Keratinocyte (primary cell): ENCODE measurements around the gene RHOF. TPM values are rescaled to one million over a fixed set of nuclear protein-coding genes. Genes with fewer than 3 reads are reported as not detected.

Experiments
- DNase-seq: peaks from one replicate; pipeline ENCODE4 v3.0.0-alpha.2; 2011; ENCODE audit warnings: low read depth, missing footprints, low spot score
- FAIRE-seq: peaks from 2 replicates; lab custom pipeline; 2011; peaks lifted over from hg19 to GRCh38; lab: Jason Lieb, UNC
- H2AFZ ChIP-seq: 2 replicates; pipeline ENCODE4 v1.6.0; 2012; ENCODE audit warnings: low read length, control low read depth, inconsistent platforms; ENCODE audit not compliant: control insufficient read depth
- H3K27ac ChIP-seq: 2 replicates; pipeline ENCODE4 v1.5.1; 2011; ENCODE audit warnings: low read length; ENCODE audit not compliant: control insufficient read depth, insufficient read depth
- H3K27me3 ChIP-seq: 3 replicates; pipeline ENCODE4 v1.6.0; 2011; ENCODE audit warnings: low read length; ENCODE audit not compliant: control insufficient read depth, insufficient read depth; ENCODE audit errors: extremely low read depth
- H3K36me3 ChIP-seq, 2 experiments: 2 replicates in 1 of 2; 3 replicates in 1 of 2; pipeline ENCODE4 v1.5.1; 2011; ENCODE audit warnings: low read length in 2 of 2, mild to moderate bottlenecking in 1 of 2; ENCODE audit not compliant: control insufficient read depth in 2 of 2, insufficient read depth in 2 of 2; ENCODE audit errors: extremely low read depth in 1 of 2
- H3K4me1 ChIP-seq: 3 replicates; pipeline ENCODE4 v1.5.1; 2011; ENCODE audit warnings: low read length; ENCODE audit not compliant: control insufficient read depth, insufficient read depth; ENCODE audit errors: extremely low read depth
- H3K4me2 ChIP-seq: 3 replicates; pipeline ENCODE4 v1.6.0; 2011; ENCODE audit warnings: low read depth, low read length; ENCODE audit not compliant: control insufficient read depth, insufficient read depth; ENCODE audit errors: extremely low read depth
- H3K4me3 ChIP-seq, 3 experiments: fragments of 200-600 bp in 1 of 3; sonication (generic) in 1 of 3; 2 replicates in 2 of 3; 3 replicates in 1 of 3; pipeline ENCODE4 v1.5.1; 2011 to 2016; ENCODE audit warnings: low read length in 3 of 3, mild to moderate bottlenecking in 3 of 3, control low read depth in 2 of 3, inconsistent platforms in 1 of 3, low read depth in 1 of 3, mixed read lengths in 1 of 3, mixed run types in 1 of 3, moderate library complexity in 1 of 3; ENCODE audit not compliant: control insufficient read depth in 2 of 3, insufficient read depth in 2 of 3; ENCODE audit errors: extremely low read depth in 1 of 3
- H3K79me2 ChIP-seq: 2 replicates; pipeline ENCODE4 v1.6.0; 2012; ENCODE audit warnings: low read length; ENCODE audit not compliant: control insufficient read depth, insufficient read depth
- H3K9ac ChIP-seq: 3 replicates; pipeline ENCODE4 v1.6.0; 2011; ENCODE audit warnings: low read length; ENCODE audit not compliant: control insufficient read depth, insufficient read depth; ENCODE audit errors: extremely low read depth
- H3K9me1 ChIP-seq: 3 replicates; pipeline ENCODE4 v1.6.0; 2011; ENCODE audit warnings: low read length; ENCODE audit not compliant: control insufficient read depth, insufficient read depth; ENCODE audit errors: extremely low read depth
- H3K9me3 ChIP-seq: 2 replicates; pipeline ENCODE4 v1.5.1; 2012; ENCODE audit warnings: low read depth, low read length; ENCODE audit not compliant: control insufficient read depth
- H4K20me1 ChIP-seq: 3 replicates; pipeline ENCODE4 v1.6.0; 2011; ENCODE audit warnings: low read length; ENCODE audit not compliant: control insufficient read depth, insufficient read depth; ENCODE audit errors: extremely low read depth
- CTCF ChIP-seq, 3 experiments: IDR thresholded peaks in 1 of 3; conservative IDR thresholded peaks in 1 of 3; optimal IDR thresholded peaks in 1 of 3; 2 replicates in 2 of 3; 3 replicates in 1 of 3; pipeline versions ENCODE3 to v1.5.1; 2011; ENCODE audit warnings: low read length in 3 of 3, mild to moderate bottlenecking in 3 of 3, moderate library complexity in 2 of 3, control low read depth in 1 of 3, inconsistent platforms in 1 of 3; ENCODE audit not compliant: insufficient read depth in 2 of 3; ENCODE audit errors: extremely low read depth in 1 of 3
- EZH2 ChIP-seq: IDR thresholded peaks from one replicate; pipeline ENCODE4 v1.6.1; 2012; ENCODE audit warnings: inconsistent platforms, mild to moderate bottlenecking, low read length, moderate library complexity
- dilution Hi-C: fragments of 300-500 bp; cut with MboI; formaldehyde crosslinking; loops from one replicate; pipeline ENCODE4 v1.7.0; 2020; ENCODE audit warnings: low sequenced_read_pairs; ENCODE audit not compliant: extremely low pct_ligation_motif_present
- polyA plus RNA-seq, 5 experiments: library from polyadenylated mRNA; depleted of rRNA in 3 of 5; stranded (reverse) in 3 of 5; stranded (forward) in 1 of 5; unstranded in 1 of 5; fragments of >200 nt; gene quantifications; 1 replicate in 1 of 5; 2 replicates in 3 of 5; 3 replicates in 1 of 5; pipeline versions ENCODE4 v1.2.1 to v1.2.3, GENCODE V29; 2011 to 2012; ENCODE audit warnings: missing spikeins in 2 of 5, low read depth in 1 of 5, low replicate concordance in 1 of 5

RHOF gene
- polyA plus RNA-seq, 1 donor (not counting 4 experiments of a cell fraction or from before 2014, with no cell fraction given), result 2.8 TPM

- dilution Hi-C loops, result no loop called here
- peaks cover 21 to 37% of the 10 kb centered on the region in 2 experiments for H3K36me3 ChIP-seq
Measured at GRCh38 chr12:121829250-121829918, 35.9 kb upstream of the RHOF start.

GRCh38 chr12:121828826-121829225 lies 35.3 kb upstream of the RHOF start:
- H2AFZ ChIP-seq, result no peak overlapping the region
- H3K9me3 ChIP-seq, result no peaks in the 10 kb centered on the region
- H4K20me1 ChIP-seq, result peaks cover 3% of the 10 kb centered on the region
- no peaks in the 10 kb centered on the region for H3K4me1 ChIP-seq
- no peak overlapping the region for H3K9ac ChIP-seq
- DNase-seq, result no peak
- no peaks in the 10 kb centered on the region for H3K79me2 ChIP-seq
- TF ChIP-seq EZH2, result no peak
- no peak for TF ChIP-seq CTCF (optimal IDR thresholded peaks at IDR 0.05 in 1 of 3, IDR thresholded peaks at IDR 0.05 in 1 of 3, conservative IDR thresholded peaks at IDR 0.05 in 1 of 3; ENCODE audit: extremely low read depth in 1 of 3, insufficient read depth in 2 of 3, low read length in 3 of 3)
- H3K4me2 ChIP-seq, result no peak overlapping the region
- H3K9me1 ChIP-seq, result no peaks in the 10 kb centered on the region
- no peak for FAIRE-seq
- dilution Hi-C loops, result no loop called here
- H3K27me3 ChIP-seq, result no peaks in the 10 kb centered on the region
- H3K4me3 ChIP-seq, result no peak overlapping the region
- H3K36me3 ChIP-seq, result peaks cover 25 to 40% of the 10 kb centered on the region in 2 experiments
- H3K27ac ChIP-seq, result no peak overlapping the region

More at GRCh38 chr12:121829250-121829918, 35.9 kb upstream of the RHOF start:
- Histone ChIP-seq H3K9me1 (no peaks in the 10 kb centered on the region), H3K27me3 (no peaks in the 10 kb centered on the region), H3K9ac (no peak overlapping the region), H3K4me2 (no peak overlapping the region), H3K4me1 (no peaks in the 10 kb centered on the region), H4K20me1 (peaks cover 3% of the 10 kb centered on the region), H3K79me2 (no peaks in the 10 kb centered on the region), H3K27ac (no peak overlapping the region), H2AFZ (no peak overlapping the region), H3K9me3 (no peaks in the 10 kb centered on the region), H3K4me3 (no peak overlapping the region)
- FAIRE-seq, result no peak
- DNase-seq, result no peak
- TF ChIP-seq CTCF (optimal IDR thresholded peaks at IDR 0.05 in 1 of 3, IDR thresholded peaks at IDR 0.05 in 1 of 3, conservative IDR thresholded peaks at IDR 0.05 in 1 of 3; ENCODE audit: extremely low read depth in 1 of 3, insufficient read depth in 2 of 3, low read length in 3 of 3), result no peak
- TF ChIP-seq EZH2, result no peak
